H1 (cell line): ENCODE results near the gene KCTD2. TPM values are rescaled to one million over a fixed set of nuclear protein-coding genes. Genes with fewer than 3 reads are reported as not detected.

ENCODE experiments used
- CHD7 ChIP-seq: fragments of 300-600 bp; sonication (generic); IDR thresholded peaks from 2 replicates; pipeline ENCODE4 v1.7.1; 2012; ENCODE audit warnings: low read length, moderate library complexity, mild to moderate bottlenecking, inconsistent platforms; ENCODE audit not compliant: insufficient replicate concordance
- polyA plus RNA-seq, 7 experiments: library from polyadenylated mRNA; depleted of rRNA in 3 of 7; stranded (reverse) in 5 of 7; unstranded in 2 of 7; fragments of >200 nt in 5 of 7; fragments of 200-250 nt in 2 of 7; gene quantifications; 1 replicate in 5 of 7; 2 replicates in 1 of 7; 4 replicates in 1 of 7; pipeline versions ENCODE4 v1.2.1 to v1.2.3, GENCODE V29; 2011 to 2013; ENCODE audit warnings: missing spikeins in 2 of 7, mixed read lengths in 2 of 7
- total RNA-seq: library from RNA; stranded (reverse); fragmentation: NEBNext Ultra II Directional; extraction: Animal tissue kit (Norgen Biotek cat#: 25700); gene quantifications from 2 replicates; pipeline ENCODE4 v1.2.1, GENCODE V29; 2021

KCTD2 gene
- total and polyA plus RNA-seq, 2 of the 8 experiments (the other 6 are each of a cell fraction or from before 2014, with no cell fraction given): 33.7 to 36.8 TPM

- TF ChIP-seq CHD7: no peak
Measured at GRCh38 chr17:75046407-75047289, at the start of gene KCTD2, which contains the start of gene ATP5PD (continued).
